NCI-H345 treated with DMSO at 0.1 percent for 48 hours (cell line): ENCODE results near the gene TRABD2B.
"Not testable (repeated sequence)": the region's sequence is repeated elsewhere in the genome, so short reads cannot be mapped to it uniquely, and the experiment has no call there.

Experiments
- DNase-seq: peaks from one replicate; lab custom pipeline; 2025; ENCODE audit not compliant: unreplicated experiment; lab: John Stamatoyannopoulos, UW

The TRABD2B gene

DNA sequence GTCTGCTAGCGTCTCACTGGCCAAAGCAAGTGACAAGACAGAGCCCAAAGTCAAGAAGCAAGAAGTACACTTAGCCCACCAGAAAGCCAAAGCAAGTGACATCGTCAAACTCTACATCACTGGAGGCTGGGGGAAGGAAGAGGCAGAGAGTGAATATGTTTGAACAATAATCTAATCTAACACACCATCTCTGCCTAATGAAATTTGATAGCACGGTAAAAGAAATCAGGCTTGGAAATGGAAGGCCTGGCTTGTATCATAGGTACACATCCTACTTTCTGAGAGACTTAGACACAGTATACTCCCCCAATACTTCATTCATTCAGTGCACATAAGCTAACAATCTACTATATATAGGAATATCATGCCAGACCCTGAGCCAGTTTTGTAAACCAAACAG lies 26.3 kb downstream of the TRABD2B start:
- DNase-seq = no peak

DNA sequence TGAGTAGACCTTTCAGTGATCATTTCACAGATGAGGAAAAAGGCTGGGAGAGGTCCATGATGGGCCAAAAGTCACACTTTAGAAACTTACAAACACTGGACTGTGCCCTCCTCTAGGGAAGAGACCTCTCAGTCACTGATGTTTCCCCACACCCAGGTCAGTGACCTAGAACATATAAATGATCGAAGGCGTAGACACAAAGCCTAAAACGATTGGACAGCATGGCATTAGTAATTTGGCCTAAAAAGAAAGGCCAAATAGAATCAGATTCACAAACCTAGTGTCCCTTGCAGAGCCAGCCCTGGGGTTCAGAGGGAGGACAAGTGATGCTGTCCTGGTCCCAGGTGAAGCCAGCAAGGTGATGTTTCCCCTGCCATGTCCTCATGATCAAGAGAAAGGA lies 27.7 kb downstream of the TRABD2B start:
- no peak for DNase-seq

DNA sequence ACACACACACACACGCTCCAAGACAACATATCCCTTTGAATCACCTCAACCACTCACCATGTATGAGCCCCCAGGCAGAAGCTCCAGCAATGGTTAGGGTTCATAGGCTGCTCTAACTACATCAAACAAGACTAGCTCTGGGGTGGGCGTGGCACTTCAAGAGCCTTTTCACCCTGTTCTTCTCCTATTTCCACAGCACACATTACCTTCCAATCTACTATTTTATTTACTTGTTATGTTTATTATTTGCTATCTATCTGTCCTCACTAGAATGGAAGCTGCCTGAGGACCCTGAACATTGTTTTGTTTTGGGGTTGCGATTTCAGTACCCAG lies 28.7 kb downstream of the TRABD2B start:
- DNase-seq = no peak

DNA sequence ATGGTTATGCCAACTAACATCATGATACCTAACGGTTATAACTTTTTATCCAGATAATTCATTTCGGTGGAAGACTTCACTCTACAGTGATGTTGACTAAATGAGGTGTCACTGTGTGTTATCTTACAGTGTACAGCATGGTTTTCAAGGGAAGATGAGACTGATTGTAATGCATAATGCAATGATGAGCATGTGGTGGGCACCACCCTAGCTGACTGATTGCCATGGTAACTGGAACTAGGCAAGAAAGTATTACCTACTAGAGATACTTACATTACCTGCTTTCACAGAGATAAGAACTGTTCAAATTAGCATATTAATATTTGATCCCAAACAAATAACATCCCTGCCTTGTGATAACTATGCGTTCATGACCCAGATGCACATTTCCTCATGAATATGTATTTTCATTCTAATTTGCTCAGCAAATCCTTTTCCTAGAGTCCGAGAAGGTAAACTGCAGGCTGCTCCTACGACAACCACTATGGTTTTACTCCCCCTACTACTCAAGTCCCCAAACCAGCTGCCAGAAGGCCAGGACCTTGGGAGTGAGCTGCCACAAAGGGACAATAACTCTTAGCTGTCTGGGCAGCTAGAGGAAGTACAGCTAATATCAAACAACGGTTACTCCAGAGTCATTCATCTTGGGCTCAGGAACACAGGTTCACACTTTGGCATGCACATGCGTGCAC lies 29.2 kb downstream of the TRABD2B start:
- DNase-seq = no peak

DNA sequence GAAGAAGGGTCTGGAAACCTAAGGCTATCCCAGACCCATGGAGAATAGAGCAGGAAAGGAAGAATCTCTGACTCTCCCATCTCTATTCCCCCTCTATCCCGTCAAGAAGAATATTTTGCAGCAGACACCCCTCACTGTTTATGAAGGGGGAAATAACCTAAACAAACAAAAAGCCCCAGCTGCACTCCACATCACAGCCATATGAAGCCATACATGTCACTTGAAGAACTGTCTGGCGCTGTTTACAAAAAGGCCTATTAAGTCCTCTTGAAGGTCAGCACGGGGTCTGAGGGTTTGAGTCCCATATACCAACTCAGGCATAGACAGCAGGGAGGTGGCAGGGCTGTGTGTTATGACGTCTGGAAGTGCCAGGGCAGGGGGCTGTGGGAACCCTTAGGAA lies 31.4 kb downstream of the TRABD2B start:
- DNase-seq = no peak

DNA sequence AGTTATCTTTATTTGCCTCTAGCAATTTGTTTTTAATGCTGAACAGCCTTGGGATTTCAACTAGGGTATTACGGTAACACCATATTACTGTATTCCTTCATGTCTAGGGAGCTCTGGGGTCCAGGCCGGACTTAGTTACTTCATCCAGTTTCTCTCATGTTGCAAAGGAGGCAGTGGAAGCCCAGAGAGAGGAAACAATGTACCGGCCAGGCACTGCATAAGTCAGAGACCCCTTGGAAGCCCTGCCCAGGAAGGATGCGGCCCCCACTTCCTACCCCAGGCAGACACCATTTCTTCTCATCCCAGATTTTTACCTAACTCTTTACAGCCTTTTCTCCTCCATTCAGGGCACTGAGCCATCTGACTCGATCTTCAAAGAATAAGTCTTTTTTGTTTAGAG lies 32.5 kb downstream of the TRABD2B start:
- no peak for DNase-seq

DNA sequence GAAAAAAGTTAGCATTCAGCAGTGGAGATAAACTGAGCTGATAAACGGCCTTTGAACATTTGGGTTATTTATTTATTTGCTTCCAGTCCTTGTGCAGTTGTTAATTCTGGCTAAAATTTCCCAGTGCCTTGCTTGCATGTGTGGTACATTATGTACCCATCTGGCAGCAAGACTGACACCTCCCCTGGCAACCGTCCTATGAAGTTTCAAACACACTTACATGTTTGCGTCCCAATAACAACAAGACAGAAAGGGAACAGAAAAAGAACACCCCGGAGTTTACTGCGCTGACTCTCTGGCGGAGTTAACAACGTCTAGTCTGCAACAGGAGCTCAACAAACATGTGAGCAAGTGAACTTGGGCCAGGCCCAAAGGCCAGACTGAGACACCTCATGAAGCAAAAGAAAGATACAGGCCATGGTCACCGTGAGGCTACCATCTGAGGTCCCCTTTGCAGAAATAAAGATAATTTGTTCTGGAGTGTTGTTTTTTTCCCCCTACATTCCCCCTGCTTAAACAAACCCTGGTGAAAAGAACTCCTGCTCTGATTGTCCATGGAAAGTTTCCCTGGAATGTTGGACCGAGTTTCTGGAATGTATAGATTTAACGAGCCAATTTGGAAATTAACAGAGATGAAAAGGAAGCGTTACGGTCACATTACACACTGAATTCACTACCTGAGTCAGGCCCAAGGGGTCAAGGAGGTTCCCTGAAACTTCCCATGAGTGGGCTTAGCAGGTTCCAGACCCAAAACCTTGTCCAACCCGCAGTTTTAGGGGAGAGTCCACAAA lies 33.4 kb downstream of the TRABD2B start:
- DNase-seq = no peak

DNA sequence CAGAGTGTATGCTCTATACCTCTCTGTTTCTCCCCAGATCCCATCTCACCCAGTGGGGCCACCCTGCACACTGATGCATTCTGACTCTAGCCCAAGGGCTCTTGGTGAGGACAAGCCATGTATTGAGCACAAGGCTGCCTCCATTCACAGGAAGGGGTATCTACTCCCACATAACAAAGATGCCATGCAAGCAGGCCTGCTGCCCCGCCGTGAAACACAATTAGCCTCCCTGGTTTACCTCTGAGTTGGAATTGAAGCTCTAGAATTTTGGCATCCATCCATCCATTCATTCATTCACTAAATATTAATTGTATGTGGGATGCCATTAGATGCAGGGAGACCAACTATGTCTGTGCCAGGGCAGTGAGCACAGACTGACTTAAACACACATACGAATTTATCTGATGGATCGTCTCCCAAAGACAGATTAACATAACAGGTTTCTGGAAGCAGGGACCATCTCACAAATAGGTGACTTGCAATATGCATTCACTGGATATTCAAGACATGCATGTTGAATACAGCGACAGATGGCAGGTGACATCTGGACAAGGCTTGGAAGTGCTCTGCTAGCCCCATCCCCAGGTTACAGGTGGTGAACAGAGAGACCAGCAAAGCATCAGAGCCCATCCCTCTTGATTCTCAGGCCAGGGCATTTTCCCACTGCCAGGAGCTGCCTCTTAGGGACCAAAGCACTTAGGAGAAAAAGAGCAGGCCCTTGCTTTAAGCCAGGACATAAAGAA lies 34.3 kb downstream of the TRABD2B start:
- no peak for DNase-seq

DNA sequence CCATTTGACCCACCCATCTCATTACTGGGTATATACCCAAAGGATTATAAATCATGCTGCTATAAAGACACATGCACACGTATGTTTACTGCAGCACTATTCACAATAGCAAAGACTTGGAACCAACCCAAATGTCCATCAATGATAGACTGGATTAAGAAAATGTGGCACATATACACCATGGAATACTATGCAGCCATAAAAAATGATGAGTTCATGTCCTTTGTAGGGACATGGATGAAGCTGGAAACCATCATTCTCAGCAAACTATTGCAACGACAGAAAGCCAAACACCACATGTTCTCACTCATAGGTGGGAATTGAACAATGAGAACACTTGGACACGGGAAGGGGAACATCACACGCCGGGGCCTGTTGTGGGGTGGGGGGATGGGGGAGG lies 35.4 kb downstream of the TRABD2B start:
- DNase-seq = not testable (repeated sequence)

DNA sequence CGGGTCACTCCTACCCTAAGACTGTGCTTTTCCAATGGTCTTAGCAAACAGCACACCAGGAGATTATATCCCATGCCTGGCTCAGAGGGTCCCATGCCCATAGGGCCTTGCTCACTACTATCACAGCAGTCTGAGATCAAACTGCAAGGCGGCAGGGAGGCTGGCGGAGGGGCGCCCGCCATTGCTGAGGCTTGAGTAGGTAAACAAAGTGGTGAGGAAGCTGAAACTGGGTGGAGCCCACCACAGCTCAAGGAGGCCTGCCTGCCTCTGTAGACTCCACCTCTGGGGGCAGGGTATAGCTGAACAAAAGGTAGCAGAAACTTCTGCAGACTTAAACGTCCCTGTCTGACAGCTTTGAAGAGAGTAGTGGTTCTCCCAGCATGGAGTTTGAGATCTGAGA lies 40.7 kb downstream of the TRABD2B start:
- DNase-seq = not testable (repeated sequence)

DNA sequence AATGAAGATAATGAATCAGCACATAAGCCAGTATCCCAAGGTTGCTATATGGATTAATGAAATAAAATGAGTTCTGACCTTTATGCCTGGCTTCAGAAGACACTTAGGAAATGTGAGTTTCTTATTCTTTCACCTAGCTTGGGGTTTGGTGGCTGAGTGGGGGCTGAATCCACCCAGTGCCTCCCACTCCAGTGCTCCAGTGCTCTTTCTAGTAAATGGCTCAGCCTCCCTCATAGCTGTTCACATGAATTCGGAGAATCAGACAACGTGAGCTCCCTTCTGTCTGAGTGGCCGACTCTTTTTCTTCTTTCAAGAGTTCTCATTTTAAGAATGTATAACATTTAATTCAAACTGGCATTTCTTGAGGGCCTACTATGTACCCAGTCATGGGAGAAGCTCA lies 43.5 kb downstream of the TRABD2B start:
- no peak for DNase-seq

DNA sequence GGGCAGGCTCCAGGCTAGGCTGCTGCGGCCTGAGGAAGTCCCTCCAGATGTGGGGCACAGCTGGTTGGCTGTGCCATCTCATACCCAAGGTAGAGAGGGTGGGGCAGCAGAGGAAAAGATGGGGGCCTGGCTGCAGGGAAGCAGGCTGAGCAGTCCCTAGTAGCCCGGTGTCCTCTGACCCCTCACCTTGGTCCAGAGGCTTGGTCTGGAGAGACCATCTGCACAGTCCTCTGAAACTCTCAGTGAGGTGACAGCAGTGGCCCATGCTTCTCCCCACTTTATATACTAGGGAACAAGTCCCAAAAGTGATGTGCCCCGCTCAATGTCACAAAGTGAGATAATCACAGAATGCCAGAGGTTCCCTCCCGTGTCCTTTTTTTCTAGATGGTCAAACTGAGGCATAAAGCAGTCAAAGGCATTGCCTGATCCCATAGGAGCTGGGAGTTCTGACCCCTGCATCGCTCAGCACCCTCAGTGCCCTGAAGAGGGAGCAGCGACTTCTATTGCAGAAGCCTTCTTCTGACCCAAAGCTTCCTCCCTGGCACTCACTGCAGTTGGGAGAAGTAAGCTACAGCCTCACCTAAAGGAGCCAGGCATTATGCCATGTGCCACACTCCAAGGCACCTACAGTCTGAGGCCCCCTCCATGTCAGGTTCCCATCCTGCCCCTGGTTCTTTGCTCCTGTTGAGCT lies 45.5 kb downstream of the TRABD2B start:
- no peak for DNase-seq

DNA sequence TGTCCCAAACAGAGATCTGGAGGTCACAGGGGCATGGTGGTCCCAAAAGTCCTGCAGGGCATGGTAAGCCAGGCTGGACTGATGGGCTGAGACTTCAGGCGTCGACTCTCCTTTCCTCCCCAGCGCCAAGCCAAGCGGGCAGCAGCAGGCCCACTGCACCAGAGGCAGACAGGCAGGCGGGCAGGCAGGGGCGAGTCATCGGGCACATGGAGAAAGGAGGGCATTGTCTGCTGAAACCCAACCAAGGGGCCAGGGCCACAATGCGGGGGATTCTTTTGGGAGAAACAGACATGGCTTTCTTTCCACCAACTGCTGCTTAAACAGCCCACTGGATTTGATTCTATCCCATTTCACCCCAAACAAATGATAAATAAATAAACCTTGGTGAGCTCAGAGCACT lies 46.2 kb downstream of the TRABD2B start:
- no peak for DNase-seq

DNA sequence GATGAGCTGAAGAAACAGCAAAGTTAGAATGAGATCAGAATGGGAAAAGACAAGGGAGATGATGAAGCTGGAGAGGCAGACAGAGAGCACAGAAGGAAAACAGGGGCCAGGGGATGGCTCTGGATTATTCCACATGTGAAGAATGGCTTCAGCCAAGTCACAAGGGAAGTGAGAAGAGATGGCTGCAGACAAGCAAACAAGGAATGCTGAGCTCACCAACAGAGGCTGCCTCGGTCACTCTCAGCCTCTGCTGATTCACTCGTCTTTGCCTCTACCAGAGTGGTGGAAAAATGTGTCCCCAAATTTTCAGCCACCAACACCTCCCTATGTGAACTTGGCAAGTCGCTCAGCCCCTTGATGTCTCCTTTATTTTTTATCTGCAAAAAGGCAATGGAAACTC lies 46.7 kb downstream of the TRABD2B start:
- DNase-seq = no peak

DNA sequence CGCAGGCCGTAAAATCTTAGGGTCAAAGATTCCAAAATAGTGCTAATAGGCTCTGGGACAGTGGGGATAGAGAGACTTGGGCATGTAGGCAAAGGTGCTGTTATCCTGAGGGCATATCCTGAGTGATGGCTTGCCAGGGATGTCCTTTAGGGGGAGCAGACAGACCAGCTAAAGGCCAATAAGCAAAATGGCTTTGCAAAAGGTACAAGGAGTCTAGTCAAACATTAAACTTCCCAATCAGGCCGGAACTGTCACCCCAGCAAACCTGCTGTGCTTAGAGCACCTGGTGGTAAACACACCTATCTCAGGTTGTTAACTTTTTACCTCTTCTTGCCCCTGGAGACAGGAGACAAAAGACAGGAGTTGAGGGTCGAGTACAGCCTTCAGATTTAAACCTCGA lies 49.1 kb downstream of the TRABD2B start:
- DNase-seq = no peak

DNA sequence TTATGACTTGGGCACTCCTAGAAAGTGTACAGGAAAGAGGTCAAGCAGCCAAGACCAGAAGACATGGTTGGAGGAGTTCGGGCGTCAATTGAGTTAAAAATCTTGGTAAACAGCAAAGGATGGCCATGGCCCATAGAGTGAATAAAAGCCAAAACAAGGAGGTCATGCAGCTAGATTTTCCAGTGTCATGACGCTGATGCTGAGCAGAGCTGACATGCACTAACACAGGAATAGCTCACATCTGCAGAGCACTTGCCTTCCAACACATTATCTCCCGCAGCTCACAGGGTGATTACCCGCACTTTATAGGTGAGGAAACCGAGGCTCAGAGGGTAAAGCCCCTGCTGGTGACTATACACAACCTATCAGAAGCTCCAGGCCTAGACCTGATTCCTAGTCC lies 49.7 kb downstream of the TRABD2B start:
- DNase-seq = no peak

DNA sequence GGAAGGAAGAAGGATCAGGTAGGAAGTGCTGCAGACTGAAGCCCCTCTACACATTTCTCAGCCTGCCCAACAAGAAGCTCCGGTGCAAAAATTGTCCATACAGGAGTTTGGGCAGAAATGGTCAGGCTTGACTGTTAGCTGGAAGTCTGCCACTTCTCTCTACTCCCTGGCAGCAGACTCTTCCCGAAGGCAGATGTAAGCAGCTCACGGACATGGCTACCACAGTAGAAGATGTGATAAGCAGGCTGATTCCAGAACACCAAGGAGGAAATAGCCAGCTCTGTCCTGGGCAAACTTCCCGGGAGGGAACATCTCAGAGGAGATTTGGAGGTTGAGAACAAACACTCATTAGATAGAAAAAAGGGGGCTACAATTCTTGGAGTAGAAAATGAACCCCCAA lies 52.6 kb downstream of the TRABD2B start:
- no peak for DNase-seq

DNA sequence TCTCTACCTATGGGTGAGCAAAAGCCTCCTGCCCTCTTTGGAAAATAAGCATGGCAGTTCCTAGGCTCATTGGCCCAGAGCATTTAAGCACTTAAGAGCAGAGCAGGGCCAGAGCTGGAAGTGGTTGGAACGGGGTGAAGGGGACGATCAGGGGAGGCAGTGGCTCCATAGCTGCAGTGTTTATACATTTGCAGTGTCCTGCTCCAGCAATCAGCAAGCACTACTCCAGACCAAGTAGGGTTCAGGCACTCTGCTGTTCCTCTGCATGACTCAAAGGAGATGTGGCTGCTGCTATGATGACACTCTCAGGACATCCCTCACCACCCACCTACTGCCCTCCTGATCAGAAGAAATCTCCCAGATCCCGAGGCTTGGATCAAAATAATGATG lies 55.0 kb downstream of the TRABD2B start:
- DNase-seq = no peak

DNA sequence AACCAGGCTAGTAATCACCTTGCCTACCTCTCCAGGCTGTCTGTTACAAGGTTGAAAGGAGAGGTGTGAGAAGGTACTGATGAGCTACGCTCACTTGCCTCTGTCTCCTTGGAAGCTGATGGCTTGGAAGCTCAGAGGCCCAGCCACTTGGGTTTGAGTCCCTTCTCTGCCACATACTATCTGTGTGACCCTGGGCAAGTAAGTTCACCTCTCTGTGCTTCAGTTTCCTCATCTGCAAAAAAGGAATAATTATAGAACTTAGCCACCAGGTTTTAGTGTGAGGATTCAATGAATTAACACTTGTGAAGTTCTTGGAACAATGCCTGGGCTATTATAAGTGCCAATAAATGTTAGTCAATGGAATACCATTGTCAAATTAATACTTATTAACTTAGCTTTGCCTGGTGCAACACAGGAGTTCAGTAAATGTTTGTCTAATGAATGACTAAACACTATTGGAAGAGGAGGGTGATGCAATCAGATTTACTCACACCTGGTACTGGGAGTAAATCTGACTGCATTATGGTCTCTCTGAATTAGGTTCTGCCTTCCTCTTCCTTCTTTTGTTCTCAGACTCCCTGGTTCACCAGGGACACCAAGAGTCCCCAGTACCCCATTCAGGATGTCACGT lies 55.5 kb downstream of the TRABD2B start:
- DNase-seq = no peak

DNA sequence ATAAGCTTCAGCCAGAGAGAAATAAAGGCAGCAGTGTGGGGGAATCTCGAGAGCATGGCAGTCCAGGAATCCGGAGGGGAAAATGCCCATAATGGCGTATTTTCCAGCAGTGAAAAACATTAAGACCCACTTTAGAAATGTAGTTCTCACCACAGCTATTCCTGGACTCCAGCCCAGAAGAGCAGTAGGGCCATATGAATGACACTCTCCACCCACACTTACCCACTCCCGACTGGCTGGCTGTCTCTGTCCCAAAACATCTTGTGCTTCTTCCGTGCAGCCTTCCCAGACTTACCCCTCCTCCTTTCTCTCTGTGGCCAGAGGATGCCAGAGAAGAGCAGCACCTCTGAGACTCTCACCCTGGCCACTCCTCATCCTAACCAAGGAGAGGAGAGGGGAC lies 56.4 kb downstream of the TRABD2B start:
- no peak for DNase-seq

DNA sequence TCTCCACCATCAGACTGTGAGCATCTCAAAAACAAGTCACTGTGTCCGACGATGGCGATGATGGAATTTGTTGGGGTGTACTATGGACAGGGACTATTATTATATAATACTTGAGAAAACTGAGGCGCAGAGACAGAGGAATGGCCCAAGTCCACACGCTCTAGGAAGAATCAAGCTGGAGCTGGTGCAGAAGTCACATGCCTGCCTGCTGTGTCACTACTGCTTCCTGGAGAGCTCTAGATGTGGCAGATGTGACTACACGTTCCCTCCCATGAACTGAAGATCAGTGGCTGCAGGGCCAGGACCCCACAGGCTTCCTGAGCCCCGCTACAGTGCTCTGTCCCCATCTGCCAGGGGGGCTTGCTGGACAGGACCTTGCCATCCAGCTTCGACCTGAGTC lies 56.9 kb downstream of the TRABD2B start:
- DNase-seq = no peak
